NT2/D1 (cell line): ENCODE measurements around the gene GFER.

ENCODE experiments used
- SUZ12 ChIP-seq: IDR thresholded peaks from 2 replicates; pipeline ENCODE4 v1.6.1; 2011; ENCODE audit not compliant: insufficient read length, insufficient read depth; ENCODE audit errors: extremely low read depth
- YY1 ChIP-seq: IDR thresholded peaks from 2 replicates; pipeline ENCODE4 v1.6.1; 2011; ENCODE audit not compliant: insufficient read length, insufficient read depth
- ZNF274 ChIP-seq: IDR thresholded peaks from 2 replicates; pipeline ENCODE4 v1.6.1; 2011; ENCODE audit warnings: mild to moderate bottlenecking, low read depth, low read length

GRCh38 chr16:2008631-2009163 lies 24.7 kb downstream of the GFER start:
- TF ChIP-seq YY1: no peak
- no peak for TF ChIP-seq SUZ12
- TF ChIP-seq ZNF274: no peak
